Suppressor macrophage treated with lipopolysaccharide for 4 hours (primary cell): ENCODE results near the gene HSFX4.
"Not testable (repeated sequence)": the region's sequence is repeated elsewhere in the genome, so short reads cannot be mapped to it uniquely, and the experiment has no call there.

ENCODE experiments used
- DNase-seq: peaks from one replicate; pipeline ENCODE4 v3.0.0-alpha.2; 2020

Gene HSFX4

GRCh38 chrX:149938427-149938880, 9.1 kb downstream of the HSFX4 start, which contains the start of gene EOLA2:
Gene EOLA2, minus strand, starts transcription at chrX:149938491. Its CDS starts 4,617 bp downstream, at chrX:149933874.
- DNase-seq = peak; percentile 96

GRCh38 chrX:149938881-149939654, 9.7 kb downstream of the HSFX4 start:
- peak; percentile 95 for DNase-seq

- DNase-seq = no peak
Measured at GRCh38 chrX:149939655-149939904, 10.2 kb downstream of the HSFX4 start.

- DNase-seq = peak; percentile 95
Measured at GRCh38 chrX:149939905-149940673, 10.7 kb downstream of the HSFX4 start.

- DNase-seq = not testable (repeated sequence)
Measured at GRCh38 chrX:149940674-149941024, 11.3 kb downstream of the HSFX4 start.

- not testable (repeated sequence) for DNase-seq
Measured at GRCh38 chrX:149945087-149945670, 15.8 kb downstream of the HSFX4 start.

GRCh38 chrX:149945820-149946219, 16.4 kb downstream of the HSFX4 start:
- DNase-seq = not testable (repeated sequence)

GRCh38 chrX:149946932-149947331, 17.6 kb downstream of the HSFX4 start:
- not testable (repeated sequence) for DNase-seq

GRCh38 chrX:149948016-149948415, 18.6 kb downstream of the HSFX4 start:
- no peak for DNase-seq

GRCh38 chrX:149949743-149950436, 20.5 kb downstream of the HSFX4 start:
- no peak for DNase-seq

GRCh38 chrX:149950681-149951080, 21.3 kb downstream of the HSFX4 start:
- peak; percentile 25 for DNase-seq

GRCh38 chrX:149961572-149961971, 32.2 kb downstream of the HSFX4 start:
- no peak for DNase-seq

GRCh38 chrX:149962010-149962409, 32.6 kb downstream of the HSFX4 start:
- DNase-seq = no peak

GRCh38 chrX:149962859-149963757, 33.7 kb downstream of the HSFX4 start:
- peak; percentile 62 for DNase-seq

GRCh38 chrX:149979126-149979644, 49.8 kb downstream of the HSFX4 start:
- DNase-seq = peak; percentile 28
